HG03064 (cell line): ENCODE results near the gene RAD23B.

Experiments
- ATAC-seq: cut with Tn5 transposase; IDR thresholded peaks from one replicate; pipeline ENCODE4 v1.9.1; 2021; ENCODE audit warnings: low read depth; ENCODE audit not compliant: unreplicated experiment

Gene RAD23B

DNA sequence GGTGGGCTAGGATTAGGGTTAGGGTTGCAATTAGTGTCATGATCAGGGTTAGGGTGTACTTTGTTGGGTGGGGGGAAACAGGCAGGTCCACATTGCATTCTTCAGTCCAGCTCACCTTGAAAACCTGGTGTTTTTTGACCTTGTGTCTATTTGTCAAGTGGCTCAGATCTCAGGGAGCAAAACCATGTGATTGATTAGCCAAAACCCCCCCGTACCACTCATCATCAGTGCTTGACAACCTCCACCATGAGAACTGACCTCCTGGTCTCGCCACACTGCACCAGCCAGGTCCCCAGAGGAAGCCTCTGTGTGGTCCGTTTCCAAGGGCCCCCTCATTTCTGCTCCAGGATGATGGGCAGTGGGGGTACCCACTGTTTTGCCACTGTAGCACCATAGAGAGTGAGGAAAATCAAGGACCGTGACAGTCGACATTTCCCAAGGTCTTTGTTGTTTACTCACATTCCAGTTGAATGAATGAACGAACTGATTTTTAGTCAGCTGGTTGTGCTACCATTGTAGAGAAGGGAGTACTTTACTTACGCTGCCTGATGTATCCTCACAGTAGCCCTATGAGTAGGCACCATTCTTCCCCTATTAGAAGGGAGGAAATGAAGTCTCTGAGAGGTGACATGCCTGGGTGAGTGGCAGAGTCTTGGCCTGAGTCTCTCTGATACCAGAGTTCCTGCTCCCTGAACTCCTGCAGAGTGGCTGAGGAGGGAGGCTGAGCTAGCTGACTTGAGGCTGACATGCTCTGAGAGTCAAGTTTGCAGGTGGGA lies 84.8 kb downstream of the RAD23B start:
- no peak for ATAC-seq

DNA sequence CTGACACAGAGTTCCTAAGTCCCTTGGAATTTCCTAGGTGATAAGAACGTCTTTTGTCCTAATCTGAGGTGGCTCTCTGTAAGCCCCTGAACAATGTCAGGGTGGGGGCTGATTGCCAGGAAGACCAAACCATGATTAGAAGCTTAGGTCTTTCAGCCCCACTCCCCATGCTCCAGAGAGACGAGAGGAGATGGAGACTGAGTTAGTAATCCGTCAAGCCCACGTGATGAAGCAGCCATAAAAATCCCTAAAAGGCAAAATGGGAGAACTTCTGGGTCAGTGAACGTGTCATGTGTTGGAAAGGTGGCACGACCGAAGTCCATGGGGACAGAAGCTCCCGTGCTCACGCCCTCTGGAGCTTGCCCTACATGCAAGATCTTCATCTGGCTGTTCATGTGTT lies 85.6 kb downstream of the RAD23B start:
- no peak for ATAC-seq

DNA sequence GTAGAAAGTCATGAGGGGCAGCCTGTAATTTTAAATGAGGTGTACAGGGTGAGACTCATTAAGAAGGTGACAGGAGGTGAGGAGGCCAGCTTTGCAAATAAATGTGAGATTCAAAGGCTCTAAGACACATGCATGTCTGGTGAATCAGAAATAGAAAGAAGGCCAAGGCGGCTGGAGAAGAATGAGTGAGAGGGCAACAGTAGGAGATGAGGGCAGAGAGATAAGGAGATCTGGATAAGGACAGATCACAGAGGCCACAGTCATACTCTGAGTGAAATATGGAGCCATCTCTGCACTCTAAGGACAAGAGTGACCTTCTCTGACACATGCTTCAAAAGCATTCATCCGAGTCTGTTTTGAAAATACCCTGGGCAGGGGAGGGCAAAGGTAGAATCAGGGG lies 90.7 kb downstream of the RAD23B start:
- ATAC-seq, result no peak

DNA sequence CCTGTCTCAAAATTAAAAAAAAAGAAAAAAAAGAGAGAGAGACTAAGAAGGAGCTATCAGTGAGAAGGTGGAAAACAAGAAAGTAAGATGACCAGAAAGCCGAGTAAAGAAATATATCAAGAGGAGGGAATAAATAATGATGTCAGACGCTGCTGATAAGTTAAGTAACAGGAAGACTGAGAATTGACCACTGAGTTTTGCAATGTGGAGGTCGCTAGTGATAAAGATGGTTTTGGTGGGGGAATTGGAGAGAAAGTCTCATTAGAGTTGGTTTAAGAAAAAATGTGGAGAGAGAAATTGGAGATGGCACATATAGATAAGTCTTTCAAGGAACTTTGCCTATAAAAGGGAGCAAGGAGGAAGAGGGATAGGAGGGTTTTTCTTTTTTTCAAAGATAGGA lies 91.9 kb downstream of the RAD23B start:
- ATAC-seq, result no peak

DNA sequence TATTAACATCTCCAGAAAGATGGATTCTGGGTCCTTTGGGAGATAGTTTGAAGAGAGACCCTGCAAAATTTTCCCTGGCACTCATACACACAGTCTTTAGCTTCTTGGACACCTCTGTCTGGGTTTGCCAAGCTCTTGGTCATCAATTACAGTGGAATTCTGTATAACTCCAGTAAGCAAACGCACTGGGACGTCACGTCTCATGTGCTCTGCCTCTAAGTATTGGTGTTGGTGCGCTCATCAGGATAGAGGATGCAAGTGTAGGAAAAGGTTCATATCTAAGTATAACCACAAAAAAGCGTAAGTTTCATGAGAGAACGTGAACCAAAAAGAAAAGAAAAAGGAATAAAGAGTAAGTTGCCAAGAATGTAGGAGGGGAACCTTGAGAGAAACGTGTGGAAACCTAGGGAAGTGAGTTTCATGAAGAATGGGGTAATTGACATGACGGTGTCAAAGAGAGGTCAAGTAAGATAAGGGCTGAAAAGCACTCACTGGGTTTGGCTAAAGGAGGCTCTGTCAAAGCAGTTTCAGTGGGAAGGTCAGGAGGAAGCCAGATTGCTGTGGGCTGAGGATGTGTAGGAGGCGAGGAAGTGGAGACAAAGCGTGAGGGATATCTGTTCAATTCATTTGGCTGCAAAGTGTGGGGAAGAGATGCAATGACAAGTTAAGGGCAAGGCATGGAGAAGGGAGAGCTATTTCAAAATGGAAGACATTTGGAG lies 92.7 kb downstream of the RAD23B start:
- no peak for ATAC-seq

DNA sequence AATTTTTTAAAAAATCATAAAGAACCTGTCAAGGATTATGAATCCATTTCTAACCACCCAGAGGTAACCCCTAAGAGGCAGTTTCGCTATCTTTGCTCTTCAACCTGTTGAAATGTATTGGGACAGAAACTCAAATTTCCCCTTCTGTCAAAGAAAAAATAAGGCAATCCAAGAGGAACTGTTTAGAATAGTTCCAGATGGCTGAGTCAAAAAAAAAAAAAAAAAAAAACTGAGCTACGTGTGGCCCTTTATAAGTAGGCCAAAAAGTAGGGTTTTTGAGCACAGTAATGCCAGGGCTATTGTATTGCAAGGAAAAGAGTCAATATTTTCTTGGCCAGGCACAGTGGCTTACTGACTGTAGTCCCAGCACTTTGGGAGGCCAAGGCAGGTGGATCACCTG lies 94.9 kb downstream of the RAD23B start:
- no peak for ATAC-seq
